Activated gamma-delta T cell treated with Interleukin-2 at 50 U/mL for 16 hours (primary cell): ENCODE measurements around the gene HDAC2.
"Not testable (repeated sequence)": the region's sequence is repeated elsewhere in the genome, so short reads cannot be mapped to it uniquely, and the experiment has no call there.

Experiments used
- DNase-seq: peaks from one replicate; pipeline ENCODE4 v3.0.0-alpha.2; 2020

HDAC2 gene

DNA sequence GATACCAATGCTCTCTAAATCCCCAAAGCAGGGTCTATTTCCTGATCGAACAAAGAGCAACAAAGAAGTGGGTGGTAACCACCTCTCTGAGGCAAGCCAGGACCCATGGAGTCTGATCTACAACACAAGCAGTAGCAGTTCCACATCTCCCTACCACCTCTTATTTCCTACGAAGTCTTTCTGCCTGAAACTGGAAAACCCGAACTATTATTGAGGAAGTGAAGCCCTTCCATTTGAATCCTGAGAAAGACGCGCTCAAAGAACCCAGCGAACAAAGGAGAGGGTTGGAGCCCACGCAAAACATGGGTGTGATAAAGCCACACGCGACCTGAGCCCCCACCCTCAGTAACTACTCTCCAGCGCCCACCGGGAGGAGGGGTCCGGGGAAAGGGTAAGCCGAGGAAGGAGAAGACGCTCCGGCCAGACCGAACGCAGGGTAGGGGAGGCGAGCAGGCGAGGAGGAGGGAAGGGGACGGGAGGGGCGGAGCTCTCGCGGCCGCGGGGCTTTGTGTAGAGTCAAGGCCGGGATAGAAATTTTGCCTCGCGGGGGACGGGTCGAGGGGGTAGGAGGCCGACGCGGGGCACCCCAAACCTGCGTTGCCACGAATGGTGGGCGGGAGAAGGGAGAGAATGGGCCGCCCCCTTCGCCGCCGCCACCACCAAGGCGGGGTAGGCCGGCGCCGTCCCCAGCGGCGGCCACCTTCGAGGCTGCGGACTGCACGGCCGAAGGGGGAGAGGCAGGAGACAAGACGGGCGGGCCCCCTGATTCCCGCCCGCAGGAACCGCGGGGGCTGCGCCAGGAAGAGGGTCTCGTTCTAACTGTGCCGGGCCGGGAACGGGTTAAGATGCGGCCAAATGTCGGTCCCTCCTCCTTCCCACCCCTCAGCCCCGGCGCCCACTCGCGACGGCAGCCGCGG, 802 bp downstream of the HDAC2 start:
- peak; percentile 49 for DNase-seq

DNA sequence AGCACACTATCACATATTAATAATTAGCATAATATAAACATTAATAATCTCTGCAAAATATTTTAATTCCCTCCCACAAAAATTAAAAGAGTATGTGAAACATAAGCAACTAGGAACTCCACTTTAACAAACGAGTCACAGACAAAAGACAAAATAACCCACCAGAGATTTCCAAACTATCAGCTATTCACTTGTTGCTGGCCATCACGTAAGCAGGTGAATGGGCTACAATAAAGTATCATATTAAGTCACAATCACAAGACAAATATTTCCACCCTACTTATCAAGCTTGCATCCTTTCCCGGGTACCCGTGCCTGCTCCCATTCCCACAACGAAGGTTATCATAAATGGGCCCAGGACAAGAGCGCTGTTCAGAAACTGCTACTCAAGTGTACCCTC, 2.5 kb downstream of the HDAC2 start:
- no peak for DNase-seq

DNA sequence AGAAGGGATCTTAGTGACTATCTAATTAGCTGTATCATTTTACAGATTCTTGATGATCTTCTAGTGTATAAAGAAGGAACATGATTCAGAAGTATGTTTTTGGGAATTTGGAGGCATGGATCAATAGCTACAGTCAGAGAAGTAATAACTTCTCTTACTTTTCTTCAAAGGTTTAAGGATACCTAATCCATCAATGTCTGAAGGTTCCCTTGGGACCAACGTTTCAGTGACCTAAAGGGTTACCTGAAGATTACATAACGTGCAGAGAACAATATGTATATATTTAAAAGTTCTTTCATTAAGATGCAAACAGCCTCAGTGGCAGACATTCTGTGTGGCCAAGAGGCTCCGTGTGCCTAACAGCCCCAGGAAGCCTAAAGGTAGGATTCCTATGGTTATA, 3.2 kb downstream of the HDAC2 start:
- no peak for DNase-seq

DNA sequence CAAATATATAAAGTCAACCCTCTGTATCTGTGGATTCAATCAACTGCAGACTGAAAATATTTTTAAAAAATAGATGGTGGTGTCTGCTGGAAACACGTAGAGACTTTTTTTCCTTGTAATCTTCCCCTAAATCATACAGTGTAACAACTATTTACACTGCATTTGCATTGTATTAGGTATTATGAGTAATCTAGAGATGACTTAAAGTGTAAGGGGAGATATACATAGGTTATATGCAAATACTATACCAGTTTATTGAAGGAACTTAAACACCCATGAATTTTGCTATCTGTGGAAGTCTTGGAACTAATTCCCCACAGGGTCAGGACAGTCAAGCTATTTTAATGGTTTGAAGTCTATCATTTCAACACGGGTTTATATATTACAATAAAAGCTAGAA, 10.2 kb downstream of the HDAC2 start:
- no peak for DNase-seq

DNA sequence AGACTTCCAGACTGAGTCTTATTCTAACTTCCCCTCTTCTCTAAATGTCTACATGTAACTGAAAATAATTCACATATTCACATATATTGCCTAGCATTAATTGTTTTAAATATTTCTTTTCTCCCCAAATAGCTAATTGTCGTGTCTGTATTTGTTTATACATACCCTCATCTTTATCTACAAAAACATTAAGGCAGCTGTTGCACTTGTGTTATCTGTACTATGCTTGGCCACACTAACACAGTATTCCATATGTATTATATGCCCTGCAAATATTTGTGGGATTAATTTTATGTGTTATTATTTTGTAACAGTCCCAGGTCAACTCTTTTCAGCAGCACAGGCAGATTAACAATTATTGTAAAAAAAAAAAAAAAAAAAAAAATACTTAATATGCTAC, 11.7 kb downstream of the HDAC2 start:
- no peak for DNase-seq

DNA sequence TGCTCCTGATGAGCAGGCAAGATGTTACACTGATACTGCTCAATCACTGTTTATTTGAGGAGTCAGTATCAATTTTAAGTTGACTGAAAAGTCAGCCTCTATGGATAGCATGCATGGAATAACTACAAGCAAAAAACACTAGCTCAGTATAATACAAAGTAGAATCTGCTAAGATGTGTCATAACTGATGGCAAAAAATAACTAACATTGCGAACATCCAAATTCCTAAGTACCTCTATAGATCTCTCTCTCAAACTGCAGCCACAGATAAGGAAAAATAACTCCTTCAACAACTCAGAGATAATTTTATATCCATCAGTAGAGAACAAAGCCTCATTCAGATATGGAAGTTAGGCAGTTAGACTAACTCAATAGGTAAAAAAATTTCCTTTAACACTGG, 16.3 kb downstream of the HDAC2 start:
- DNase-seq = no peak

DNA sequence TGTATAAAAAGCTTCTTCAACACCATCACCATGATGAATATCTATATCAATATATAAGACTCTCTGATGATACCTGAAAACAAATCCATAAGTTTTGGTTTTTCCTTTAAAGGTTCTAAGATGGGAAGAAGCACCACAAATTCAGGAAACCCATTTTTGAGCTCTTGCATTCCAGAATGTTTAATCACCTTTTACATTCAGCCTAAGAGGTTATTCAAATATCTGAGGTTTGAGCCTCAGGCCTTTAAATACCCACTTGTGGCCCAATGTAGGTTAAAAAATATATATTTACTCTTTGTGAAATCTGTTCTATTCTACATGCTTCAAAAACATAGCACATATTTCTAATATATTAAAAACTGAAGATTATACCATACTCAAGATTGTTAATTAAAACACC, 17.6 kb downstream of the HDAC2 start:
- DNase-seq = no peak

DNA sequence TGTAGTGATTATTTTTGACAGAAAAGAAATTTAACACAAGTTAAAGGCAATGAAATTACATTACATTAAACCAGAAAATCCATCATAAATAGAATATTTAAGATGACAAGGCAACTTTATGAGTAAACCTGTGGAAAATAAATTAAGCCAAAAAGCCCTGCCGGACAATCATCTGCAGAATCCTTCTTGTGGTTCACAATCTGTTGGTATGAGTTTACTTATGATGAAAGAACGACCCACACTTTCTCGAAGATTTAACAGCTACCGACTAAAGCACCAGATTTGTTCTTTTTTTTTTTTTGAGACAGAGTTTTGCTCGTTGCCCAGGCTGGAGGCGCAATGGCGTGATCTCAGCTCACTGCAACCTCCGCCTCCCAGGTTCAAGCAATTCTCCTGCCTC, 21.4 kb downstream of the HDAC2 start:
- no peak for DNase-seq

DNA sequence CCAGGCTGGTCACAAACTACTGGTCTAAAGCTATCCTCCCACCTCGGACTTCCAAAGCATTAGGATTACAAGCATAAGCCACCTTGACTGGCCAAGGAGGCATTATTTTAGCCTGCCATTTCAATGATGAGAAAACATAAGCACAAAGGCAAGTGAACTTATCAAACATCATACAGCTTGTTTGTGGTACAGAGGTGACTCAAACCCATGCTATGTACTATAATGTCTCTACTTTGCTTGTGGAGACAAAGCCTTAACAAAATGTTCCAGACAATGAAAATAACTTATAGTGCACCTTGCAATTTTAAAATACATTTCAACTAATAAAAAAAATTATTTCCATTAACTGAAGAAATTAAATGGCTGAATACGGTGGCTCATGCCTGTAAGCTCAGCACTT, 26.2 kb downstream of the HDAC2 start:
- no peak for DNase-seq

DNA sequence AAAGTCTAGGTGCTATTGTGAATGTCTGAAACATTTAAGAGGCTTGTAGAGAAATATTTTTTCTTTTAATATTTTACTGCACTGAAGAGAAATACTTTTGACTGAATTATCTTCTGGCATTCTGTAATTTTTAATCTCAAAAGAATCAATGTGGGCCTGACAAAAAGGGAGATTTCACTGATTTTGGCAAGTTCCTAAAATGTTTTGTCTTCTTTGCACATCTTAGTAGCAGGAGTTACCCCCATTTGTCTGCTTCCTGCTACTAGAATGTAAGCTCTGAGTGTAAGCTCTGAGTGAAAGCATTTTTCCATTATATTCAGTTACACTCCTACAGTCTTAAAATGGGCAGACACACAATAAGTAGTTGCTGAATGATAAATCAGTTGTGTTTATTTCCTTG, 31.1 kb downstream of the HDAC2 start:
- DNase-seq = no peak

DNA sequence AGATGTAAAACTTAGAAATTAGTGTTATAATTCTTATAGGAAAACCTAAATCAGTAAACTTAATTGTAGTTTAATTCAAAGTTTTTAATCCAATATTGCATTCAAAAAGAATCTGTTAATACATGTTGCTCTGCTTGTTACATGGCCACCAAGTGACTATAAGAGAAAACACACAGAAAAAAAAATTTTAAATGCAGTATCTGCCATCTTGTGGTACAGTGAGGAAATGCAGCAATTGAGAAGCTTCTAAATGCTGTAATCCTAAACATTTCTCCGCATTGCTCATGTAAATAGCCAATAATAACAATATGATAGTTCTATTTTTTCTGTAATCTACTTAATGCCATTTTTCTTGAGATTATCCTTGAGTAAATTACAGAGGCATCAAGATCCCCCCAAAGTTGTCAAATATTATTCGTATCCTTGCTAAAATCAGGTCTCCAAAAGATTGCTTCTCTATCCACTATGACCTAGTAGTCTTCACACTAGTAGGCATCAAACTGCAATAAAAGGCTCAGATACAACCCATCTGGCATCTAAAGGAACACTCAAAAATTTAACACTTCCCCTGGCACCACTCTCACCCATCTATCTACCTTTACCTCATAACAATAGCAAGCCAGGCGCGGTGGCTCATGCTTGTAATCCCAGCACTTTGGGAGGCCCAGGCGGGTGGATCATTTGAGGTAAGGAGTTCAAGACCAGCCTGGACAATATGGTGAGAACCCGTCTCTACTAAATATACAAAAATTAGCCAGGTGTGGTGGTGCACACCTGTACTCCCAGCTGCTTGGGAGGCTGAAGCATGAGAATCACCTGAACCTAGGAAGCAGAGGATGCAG, 34.6 kb downstream of the HDAC2 start:
- no peak for DNase-seq

DNA sequence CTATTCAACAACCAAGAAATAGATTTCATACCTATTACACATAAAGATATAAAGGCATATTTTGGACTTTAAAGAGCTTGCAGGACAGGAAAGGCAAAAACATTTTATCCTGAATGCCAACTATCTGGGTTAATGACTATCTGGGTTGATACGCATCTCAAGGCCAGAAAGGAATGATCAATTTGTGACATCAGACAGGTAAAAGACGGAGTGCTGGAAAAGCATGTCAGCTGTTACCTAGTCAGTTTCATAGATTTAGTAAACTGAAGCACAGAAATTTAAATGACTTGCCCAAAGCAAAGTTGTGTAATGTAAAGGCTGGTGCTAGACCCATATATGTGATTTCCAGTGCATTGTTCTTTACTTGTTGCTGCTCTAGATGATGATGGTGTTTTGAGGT, 36.8 kb downstream of the HDAC2 start:
- no peak for DNase-seq

DNA sequence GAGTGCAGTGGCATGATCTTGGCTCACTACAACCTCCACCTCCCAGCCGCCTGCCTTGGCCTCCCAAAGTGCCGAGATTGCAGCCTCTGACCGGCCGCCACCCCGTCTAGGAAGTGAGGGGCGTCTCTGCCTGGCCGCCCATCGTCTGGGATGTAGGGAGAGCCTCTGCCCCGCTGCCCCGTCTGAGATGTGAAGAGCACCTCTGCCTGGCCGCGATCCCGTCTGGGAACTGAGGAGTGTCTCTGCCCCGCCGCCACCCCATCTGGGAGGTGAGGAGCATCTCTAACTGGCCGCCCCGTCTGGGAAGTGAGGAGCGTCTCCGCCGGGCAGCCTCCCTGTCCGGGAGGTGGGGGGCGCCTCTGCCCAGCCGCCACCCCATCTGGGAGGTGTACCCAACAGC, 39.0 kb downstream of the HDAC2 start:
- DNase-seq = not testable (repeated sequence)

DNA sequence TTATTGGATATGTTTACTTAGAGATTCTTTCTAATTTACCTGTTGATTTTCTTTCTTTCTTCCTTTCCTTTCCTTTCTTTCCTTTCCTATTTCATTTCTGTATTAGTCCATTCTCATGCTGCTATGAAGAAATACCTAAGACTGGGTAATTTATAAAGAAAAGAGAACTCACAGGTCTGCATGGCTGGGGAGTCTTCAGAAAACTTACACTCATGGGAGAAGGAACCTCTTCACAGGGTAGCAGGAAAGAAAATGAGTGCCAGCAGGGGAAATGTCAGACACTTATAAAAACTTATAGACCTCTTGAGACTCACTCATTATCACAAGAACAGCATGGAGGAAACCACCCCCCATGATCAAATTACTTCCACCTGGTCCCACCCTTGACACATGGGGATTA, 40.8 kb downstream of the HDAC2 start:
- no peak for DNase-seq

DNA sequence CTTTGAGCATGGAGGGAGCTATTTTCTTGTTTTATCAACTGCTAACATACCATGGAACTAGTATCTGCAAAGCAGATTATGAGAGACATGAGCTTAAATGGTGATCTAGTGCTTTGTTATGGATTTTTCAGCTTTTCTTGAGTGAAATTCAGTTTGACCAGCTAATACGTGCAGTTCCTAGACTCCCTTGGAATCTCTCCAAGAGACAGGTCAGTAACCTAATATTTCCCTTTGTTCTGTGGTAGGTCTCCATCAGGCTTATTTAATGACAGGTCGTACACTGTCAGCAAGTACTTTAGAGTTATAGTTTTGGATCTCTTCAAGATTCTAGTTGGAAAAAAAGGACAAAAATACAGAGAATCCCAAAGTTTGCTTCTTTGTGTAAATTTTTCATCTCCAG, 43.9 kb downstream of the HDAC2 start:
- DNase-seq = no peak

DNA sequence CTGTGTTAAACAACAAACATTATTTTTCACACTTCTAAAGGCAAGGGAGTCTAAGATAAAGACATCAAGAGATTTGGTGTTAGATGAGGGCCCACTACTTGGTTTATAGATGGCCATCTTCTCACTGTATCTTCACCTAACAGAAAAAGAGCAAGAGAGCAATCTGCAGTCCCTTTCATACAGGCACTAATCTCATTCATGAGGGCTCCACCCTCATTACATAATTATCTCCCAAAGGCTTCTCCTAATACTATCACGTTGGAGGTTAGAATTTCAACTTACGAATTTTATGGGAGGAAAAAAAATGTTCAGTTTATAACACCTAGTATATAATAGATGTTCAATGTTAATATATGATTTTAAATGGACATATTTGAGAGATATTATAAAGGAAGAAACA, 45.6 kb downstream of the HDAC2 start:
- no peak for DNase-seq

DNA sequence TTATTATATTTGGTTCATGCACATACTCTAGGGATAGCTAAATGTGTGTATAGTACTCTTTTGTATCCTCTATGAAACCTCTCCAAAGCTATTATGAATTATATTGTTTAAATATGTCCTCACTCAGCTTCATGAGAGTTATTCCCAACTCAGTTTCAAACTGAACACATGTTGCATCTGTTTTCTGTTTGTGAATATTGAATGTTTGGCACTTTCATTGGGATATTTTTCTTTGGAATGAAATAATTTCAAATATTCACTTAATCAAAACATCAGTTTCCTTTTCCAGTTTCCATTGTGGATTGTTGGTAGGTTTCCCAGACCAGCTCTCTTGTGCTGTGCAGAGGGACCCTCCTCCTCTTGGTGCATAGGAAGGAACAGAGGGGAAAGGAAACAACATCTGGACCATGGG, 46.6 kb downstream of the HDAC2 start:
- no peak for DNase-seq

DNA sequence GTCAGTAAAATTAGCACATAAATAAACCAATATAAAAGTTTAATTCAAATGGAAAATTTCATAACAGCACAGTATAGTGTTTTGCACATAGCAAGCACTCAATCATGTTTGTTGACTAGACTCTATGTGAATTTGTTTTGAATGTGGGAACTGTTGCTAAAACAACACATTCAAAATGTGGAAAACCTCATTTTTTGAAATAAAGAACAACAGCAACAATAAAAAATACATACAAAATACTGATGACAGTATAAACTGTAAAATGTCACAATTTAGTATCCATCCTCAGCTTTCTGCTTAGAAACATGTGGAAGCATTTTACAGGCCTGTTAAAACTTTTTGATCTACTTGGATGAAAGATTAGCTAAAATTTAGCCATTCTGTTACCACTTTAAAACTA, 47.4 kb downstream of the HDAC2 start:
- no peak for DNase-seq

DNA sequence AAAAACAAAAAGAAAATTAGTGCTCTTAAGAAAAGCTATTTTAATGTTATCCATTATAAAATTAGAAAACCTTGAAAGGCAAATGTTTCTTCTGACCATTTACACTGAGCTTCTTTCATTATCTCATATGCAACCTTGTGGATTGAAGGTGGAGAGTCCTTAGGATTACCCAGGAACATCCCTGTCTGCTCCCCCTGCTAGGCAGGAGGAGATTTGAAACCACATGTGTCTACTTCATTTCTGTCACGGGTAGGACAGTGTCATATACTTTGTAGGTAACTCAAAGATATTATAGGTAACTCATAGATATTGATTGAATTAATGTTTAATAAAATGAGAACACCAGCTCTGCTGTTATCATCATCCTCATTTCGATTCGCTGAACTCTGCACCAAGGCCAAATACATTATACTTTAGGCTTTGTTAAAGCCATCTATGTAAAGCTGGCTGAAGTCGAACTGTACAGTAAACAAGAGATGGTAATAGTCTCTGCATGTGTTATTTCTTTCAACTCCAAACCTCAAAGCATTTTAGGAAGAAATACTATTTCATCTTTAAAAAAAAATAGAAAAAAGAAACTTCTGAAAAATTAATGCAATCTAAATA, 49.5 kb downstream of the HDAC2 start:
- DNase-seq = no peak

DNA sequence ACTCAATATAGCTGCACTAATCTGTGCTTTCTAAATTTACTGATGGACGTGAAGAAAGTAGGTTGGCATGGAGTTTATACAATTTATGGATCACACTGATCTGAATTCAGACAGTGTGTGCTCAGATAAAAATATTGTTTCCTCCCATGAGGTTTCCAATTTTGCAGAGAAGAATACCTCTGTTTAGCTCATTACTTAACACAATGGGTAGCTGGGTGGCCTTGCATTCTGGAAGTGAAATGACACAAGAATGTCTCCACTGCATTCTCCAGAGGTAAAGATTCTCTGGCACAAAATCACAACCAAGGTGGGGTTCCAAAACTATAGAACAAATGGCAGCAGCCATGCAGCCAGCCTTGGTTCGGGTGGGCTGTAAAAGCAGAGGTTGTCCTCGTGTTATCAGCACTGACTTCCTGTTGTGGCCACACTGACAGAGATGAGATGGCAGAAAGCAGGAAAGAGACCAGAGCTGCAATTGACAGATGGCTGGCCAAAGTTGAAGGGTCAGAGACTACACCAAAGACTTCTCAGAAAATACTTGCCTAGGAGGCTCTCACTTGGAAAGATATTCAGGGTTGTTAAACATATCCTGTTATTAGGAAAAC, 50.2 kb downstream of the HDAC2 start:
- DNase-seq = no peak

DNA sequence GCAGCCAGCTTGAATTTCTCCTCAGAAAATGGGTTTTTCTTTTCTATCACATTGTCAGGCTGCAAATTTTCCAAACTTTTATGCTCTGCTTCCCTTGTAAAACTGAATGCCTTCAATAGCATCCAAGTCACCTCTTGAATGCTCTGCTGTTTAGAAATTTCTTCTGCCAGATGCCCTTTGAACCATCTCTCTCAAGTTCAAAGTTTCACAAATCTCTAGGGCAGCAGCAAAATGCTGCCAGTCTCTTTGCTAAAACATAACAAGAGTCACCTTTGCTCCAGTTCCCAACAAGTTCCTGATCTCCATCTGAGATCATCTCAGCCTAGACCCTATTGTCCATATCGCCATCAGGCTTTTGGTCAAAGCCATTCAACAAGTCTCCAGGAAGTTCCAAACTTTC, 60.7 kb downstream of the HDAC2 start:
- not testable (repeated sequence) for DNase-seq

DNA sequence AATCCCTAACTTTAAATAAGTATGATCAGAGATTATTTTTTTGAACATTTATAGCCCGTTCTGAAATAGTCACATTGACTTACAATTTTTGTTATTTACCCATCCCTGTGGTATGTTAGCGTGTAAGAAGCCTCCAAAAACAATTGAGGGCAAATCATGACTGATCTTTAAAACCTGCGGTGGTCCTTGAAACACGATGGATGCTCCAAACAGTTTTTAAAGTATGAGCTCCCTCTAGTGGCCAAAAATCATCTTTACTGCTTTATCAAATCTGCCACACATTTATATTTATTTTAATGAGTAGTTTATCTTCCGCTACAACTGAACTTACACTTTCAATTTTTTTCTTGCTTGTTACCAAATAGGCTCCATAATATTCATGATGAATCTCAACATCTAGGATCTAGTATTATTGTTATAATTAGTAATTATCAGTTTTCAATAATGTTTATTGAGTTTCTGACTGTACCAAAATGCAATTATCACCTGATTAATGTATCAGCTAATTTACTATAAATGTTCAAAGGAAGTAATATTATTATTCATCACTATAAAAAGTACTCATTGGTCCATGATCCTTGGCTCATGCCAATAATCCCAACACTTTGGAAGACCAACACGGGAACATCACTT, 61.6 kb downstream of the HDAC2 start:
- no peak for DNase-seq

DNA sequence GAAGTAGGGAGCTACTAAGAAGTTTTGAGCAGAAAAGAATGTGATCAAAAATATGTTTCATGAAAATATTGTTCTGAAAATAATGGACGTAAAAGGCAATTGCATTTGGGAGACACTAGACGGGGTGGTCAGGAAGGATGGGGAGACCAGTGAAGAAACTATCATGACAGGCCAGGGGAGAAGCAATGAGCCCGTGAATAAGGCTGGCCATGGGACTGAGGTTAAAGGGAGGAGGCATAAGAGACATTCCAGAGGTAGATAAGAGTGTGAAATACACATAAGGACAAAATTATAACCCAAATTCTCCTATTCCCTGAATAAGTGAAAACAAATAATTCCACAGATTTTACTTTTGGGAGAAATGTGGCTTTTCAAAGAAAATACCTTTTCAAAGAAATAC, 62.1 kb downstream of the HDAC2 start:
- DNase-seq = no peak
